Hypothalamus (tissue), 51 donors: ENCODE measurements around the gene KIAA2012.

ENCODE experiments used
- DNase-seq, 51 donors: peaks; one replicate each; lab custom pipeline; 2025; lab: John Stamatoyannopoulos, UW

Gene KIAA2012

GRCh38 chr2:202140522-202141252 lies 67.6 kb downstream of the KIAA2012 start:
- DNase-seq = no peak

- no peak for DNase-seq
These were observed 68.4 kb downstream of the KIAA2012 start for GRCh38 chr2:202141329-202141947.

GRCh38 chr2:202142540-202142939 lies 69.5 kb downstream of the KIAA2012 start:
- no peak for DNase-seq

GRCh38 chr2:202147775-202148174 lies 74.7 kb downstream of the KIAA2012 start:
- no peak for DNase-seq

- DNase-seq = no peak
These were observed 75.6 kb downstream of the KIAA2012 start for GRCh38 chr2:202148515-202149154.

- peak in 17 of 51 donors; percentile 1 to 49 (median 11) for DNase-seq
These were observed 76.2 kb downstream of the KIAA2012 start for GRCh38 chr2:202149155-202149762.

- DNase-seq = no peak
These were observed 76.9 kb downstream of the KIAA2012 start for GRCh38 chr2:202149936-202150335.

- DNase-seq = no peak
These were observed 79.2 kb downstream of the KIAA2012 start for GRCh38 chr2:202152104-202152715.

- DNase-seq = no peak
These were observed 81.6 kb downstream of the KIAA2012 start for GRCh38 chr2:202154613-202155012.

- DNase-seq = no peak
These were observed 84.3 kb downstream of the KIAA2012 start for GRCh38 chr2:202157211-202157990.

- no peak for DNase-seq
These were observed 85.7 kb downstream of the KIAA2012 start for GRCh38 chr2:202158796-202159195.

GRCh38 chr2:202161151-202161835 lies 88.2 kb downstream of the KIAA2012 start:
- peak in 1 of 51 donors; percentile 16 for DNase-seq

- DNase-seq = no peak
These were observed 91.4 kb downstream of the KIAA2012 start for GRCh38 chr2:202164411-202164810.

GRCh38 chr2:202165208-202165607 lies 92.2 kb downstream of the KIAA2012 start:
- no peak for DNase-seq

- no peak for DNase-seq
These were observed 92.9 kb downstream of the KIAA2012 start for GRCh38 chr2:202165945-202166344.

GRCh38 chr2:202169131-202169530 lies 96.1 kb downstream of the KIAA2012 start:
- DNase-seq = no peak

- no peak for DNase-seq
These were observed 96.9 kb downstream of the KIAA2012 start for GRCh38 chr2:202169832-202170424.

- DNase-seq = peak in 17 of 51 donors; percentile 2 to 17 (median 9)
These were observed 98.3 kb downstream of the KIAA2012 start for GRCh38 chr2:202171241-202171825.
